Measurements from ENCODE around the gene KHSRP. TPM values are rescaled to one million over a fixed set of nuclear protein-coding genes. Genes with fewer than 3 reads are reported as not detected.

Gene KHSRP
- total RNA-seq, 4 donors from 2014 or later, result 116 to 143 (median 131) TPM

GRCh38 chr19:6417713-6418561 lies 6.7 kb downstream of the KHSRP start:
- intact Hi-C loops (cut with DNase I; ENCODE audit: low total_unique reads), result no loop called here
- TF ChIP-seq CTCF (IDR thresholded peaks at IDR 0.05), result no peak
- no peak for TF ChIP-seq POLR2A (IDR thresholded peaks at IDR 0.05)
- 79 to 80% methylated on average over 31 to 32 of the region's 33 CpGs for WGBS, 2 donors
- no peak overlapping the region for H3K4me3 ChIP-seq (ENCODE audit: low read depth, poor library complexity, severe bottlenecking)
- DNase-seq (ENCODE audit: low spot score in 2 of 2), result no peak

- intact Hi-C loops (cut with DNase I; ENCODE audit: low total_unique reads), result no loop called here
- TF ChIP-seq POLR2A (IDR thresholded peaks at IDR 0.05), result no peak
- no peak for TF ChIP-seq CTCF (IDR thresholded peaks at IDR 0.05)
- H3K4me3 ChIP-seq (ENCODE audit: low read depth, poor library complexity, severe bottlenecking), result no peak overlapping the region
- 88 to 91% methylated on average over 24 to 29 of the region's 29 CpGs for WGBS, 2 donors
- no peak for DNase-seq (ENCODE audit: low spot score in 2 of 2)
Measured at GRCh38 chr19:6416658-6417405, 7.8 kb downstream of the KHSRP start.

GRCh38 chr19:6415591-6416190 lies 8.9 kb downstream of the KHSRP start:
- TF ChIP-seq CTCF (IDR thresholded peaks at IDR 0.05) (no peak), POLR2A (IDR thresholded peaks at IDR 0.05) (no peak)
- intact Hi-C loops (cut with DNase I; ENCODE audit: low total_unique reads), result no loop called here
- 92 to 94% methylated on average over 31 to 32 of the region's 32 CpGs for WGBS, 2 donors
- no peak for DNase-seq (ENCODE audit: low spot score in 2 of 2)
- H3K4me3 ChIP-seq (ENCODE audit: low read depth, poor library complexity, severe bottlenecking), result no peak overlapping the region

GRCh38 chr19:6414793-6415590 lies 9.6 kb downstream of the KHSRP start:
- DNase-seq (ENCODE audit: low spot score in 2 of 2), result no peak
- intact Hi-C loops (cut with DNase I; ENCODE audit: low total_unique reads), result no loop called here
- H3K4me3 ChIP-seq (ENCODE audit: low read depth, poor library complexity, severe bottlenecking), result no peak overlapping the region
- 95% methylated on average over 38 to 47 of the region's 47 CpGs for WGBS, 2 donors
- no peak for TF ChIP-seq POLR2A (IDR thresholded peaks at IDR 0.05)
- TF ChIP-seq CTCF (IDR thresholded peaks at IDR 0.05), result no peak

Data from lower leg skin (tissue), 4 donors.